ENCODE measurements around the gene FKBP6.

GRCh38 chr7:73314271-73314670, 13.7 kb upstream of the FKBP6 start:
- TF ChIP-seq CTCF (IDR thresholded peaks at IDR 0.05) (no peak), POLR2A (IDR thresholded peaks at IDR 0.05) (no peak)
